D721Med (cell line): ENCODE results near the gene BCL7A.
"Not testable (repeated sequence)": the region's sequence is repeated elsewhere in the genome, so short reads cannot be mapped to it uniquely, and the experiment has no call there.

Experiments
- DNase-seq: peaks from one replicate; pipeline ENCODE4 v3.0.0; 2011; ENCODE audit warnings: low spot score; ENCODE audit not compliant: insufficient read length
- FAIRE-seq: peaks from 2 replicates; lab custom pipeline; 2011; peaks lifted over from hg19 to GRCh38; lab: Jason Lieb, UNC
- TF ChIP-seq, protein P1 (sequence below): IDR thresholded peaks from 2 replicates; pipeline ENCODE4 v1.5.1; 2012; ENCODE audit warnings: mild to moderate bottlenecking, control low read depth; ENCODE audit not compliant: insufficient read depth; ENCODE audit errors: missing control alignments

Gene BCL7A

DNA sequence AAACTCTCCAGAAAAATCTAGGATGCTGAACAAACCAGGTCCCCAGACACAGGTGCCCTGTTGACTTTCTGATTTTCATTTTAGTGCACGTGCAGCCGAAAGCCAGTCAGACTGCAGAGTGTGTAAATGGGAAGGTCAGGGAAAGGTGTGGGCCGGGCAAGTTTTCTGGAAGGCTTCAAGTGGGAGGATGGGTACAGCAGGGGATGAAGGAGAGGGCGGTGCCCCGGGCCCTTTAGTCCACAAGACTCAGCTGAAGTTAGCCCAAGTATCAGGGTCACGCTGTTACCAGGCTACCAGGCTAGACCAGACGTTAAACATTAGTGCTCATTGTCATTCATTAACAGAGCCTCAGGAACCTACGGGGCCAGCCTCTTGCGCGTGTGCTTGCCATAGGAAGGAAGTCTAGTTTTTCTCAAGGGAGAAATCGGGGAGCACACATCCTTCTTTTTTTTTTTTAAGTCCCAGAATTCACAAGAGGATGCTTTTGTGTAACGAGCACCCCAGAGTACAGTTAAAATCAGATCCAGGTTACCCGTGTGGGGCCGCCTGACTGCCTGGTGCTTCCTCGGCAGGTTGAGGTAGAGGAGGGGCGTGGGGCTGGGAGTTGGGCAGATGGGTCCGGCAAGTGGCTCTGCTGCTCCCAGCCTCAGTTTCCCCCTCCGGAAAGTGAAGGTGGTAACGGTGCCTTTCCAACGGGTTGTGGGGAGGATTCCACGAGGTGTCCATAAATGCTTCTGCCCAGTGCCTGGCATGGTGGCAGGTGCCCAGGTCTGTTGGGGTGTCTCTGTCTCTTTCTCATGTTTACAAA lies 19.1 kb downstream of the BCL7A start:
- FAIRE-seq (no peak), DNase-seq (no peak)
- TF ChIP-seq, protein P1, sequence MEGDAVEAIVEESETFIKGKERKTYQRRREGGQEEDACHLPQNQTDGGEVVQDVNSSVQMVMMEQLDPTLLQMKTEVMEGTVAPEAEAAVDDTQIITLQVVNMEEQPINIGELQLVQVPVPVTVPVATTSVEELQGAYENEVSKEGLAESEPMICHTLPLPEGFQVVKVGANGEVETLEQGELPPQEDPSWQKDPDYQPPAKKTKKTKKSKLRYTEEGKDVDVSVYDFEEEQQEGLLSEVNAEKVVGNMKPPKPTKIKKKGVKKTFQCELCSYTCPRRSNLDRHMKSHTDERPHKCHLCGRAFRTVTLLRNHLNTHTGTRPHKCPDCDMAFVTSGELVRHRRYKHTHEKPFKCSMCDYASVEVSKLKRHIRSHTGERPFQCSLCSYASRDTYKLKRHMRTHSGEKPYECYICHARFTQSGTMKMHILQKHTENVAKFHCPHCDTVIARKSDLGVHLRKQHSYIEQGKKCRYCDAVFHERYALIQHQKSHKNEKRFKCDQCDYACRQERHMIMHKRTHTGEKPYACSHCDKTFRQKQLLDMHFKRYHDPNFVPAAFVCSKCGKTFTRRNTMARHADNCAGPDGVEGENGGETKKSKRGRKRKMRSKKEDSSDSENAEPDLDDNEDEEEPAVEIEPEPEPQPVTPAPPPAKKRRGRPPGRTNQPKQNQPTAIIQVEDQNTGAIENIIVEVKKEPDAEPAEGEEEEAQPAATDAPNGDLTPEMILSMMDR, result no peak

DNA sequence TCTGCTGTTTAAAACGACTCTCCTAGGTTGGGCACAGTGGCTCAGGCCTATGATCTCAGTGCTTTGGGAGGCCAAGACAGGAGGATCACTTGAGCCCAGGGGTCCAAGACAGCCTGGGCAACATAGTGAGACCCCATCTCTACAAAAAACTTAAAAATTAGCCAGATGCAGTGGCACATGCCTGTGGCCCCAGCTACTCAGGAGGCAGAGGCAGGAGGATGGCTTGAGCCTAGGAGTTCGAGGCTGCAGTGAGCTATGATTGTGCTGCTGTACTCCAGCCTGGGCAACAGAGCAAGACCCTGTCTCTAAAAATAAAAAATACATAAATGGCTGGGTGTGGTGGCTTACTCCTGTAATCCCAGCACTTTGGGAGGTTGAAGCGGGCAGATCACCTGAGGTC lies 19.8 kb downstream of the BCL7A start:
- not testable (repeated sequence) for FAIRE-seq, DNase-seq

DNA sequence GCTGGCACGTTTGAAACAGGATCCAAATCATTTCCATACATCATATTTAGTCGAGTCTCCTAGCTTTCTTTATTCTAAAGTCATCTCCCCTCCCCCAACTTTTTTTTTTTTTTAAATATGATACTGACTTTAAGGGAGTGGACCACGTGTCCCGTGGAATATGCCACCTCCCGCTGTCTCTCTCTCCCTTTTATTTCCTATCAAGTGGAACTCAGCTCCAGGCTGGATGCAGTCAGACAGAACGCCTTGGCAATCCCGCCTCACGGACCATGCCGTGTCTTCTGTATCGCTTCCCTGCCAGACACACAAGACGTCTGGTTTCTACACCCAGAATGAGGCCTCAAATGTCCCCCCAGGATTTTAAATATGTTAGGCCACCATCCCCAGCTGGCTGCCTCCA lies 21.2 kb downstream of the BCL7A start:
- FAIRE-seq, result no peak
- DNase-seq, result no peak
- TF ChIP-seq, protein P1, result no peak

DNA sequence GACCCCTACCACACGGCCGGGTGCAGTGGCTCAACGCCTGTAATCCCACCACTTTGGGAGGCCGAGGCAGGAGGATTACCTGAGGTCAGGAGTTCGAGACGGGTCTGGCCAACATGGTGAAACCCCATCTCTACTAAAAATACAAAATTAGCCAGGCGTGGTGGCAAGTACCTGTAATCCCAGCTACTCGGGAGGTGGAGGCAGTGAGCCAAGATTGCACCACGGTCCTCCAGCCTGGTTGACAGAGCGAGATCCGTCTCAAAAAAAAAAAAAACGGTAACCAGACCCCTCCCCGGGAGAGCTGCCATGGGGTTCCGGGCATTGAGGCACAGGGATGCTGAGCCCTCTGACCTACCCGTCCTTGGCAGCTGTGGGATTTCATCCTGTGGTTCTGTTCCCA lies 21.8 kb downstream of the BCL7A start:
- DNase-seq (no peak), FAIRE-seq (no peak)
- TF ChIP-seq, protein P1, result no peak

DNA sequence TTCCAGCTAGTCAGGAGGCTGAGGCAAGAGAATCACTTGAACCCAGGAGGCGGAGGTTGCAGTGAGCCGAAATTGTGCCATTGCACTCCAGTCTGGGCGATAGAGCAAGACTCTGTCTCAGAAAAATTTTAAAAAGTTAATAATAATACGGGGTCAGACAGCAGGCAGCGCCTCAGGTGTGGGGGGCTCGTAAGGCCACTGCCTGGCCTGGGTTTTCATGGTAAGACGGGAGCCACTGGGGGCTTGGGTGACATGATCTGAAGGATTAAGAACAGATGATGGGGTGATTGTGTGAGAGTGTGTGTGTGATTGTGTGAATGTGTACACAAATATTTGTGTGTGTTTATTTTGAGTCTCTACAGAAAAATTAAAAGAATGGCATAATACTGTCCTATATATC lies 23.6 kb downstream of the BCL7A start:
- TF ChIP-seq, protein P1, result no peak
- no peak for DNase-seq
- FAIRE-seq, result no peak

DNA sequence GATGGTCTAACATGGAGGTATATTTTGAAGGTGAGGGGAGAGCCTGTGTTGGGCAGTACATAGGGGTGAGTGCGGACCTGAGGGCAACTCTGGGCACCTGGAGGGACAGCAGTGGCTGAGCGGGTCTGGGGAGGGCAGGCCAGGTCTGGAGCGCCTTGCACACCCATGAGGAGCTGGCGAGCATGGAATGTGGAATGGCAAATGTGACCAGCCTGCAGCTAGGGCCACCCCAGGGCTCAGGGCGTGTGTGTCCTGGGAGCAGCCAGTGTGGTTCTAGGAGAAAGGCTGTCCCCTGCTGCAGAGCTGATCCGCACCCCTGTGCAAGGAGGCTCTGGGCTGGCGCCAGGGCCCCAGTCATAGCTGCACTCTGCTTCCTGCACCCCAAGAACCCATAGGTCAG lies 24.5 kb downstream of the BCL7A start:
- DNase-seq (no peak), FAIRE-seq (no peak)
- TF ChIP-seq, protein P1, result no peak

DNA sequence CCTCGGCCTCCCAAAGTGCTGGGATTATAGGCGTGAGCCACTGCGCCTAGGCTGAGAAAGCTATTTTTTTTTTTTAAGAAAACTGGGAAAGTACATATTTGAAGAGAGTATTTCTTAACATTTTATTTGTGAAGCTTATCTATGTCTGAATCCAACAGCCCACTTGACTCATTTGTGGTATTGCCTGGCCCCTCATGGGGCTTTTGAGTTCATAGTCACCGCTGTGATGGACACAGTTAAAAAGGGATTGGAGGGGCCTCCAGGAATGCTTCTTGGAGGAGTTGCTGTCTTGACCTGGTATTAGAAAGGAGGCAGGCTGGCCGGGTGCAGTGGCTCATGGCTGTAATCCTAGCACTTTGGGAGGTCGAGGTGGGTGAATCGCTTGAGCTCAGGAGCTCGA lies 26.5 kb downstream of the BCL7A start:
- TF ChIP-seq, protein P1, result no peak
- no peak for DNase-seq
- no peak for FAIRE-seq
